ENCODE results near the gene FHL3. TPM values are rescaled to one million over a fixed set of nuclear protein-coding genes. Genes with fewer than 3 reads are reported as not detected.
"Not testable (repeated sequence)": the region's sequence is repeated elsewhere in the genome, so short reads cannot be mapped to it uniquely, and the experiment has no call there.

Gene FHL3
- total and polyA plus RNA-seq, 8 donors: 5.1 to 11.3 (median 8.0) TPM

- Histone ChIP-seq H3K36me3 (no peaks in the 10 kb centered on the region), H3K9me3 (no peaks in the 10 kb centered on the region), H3K27ac (no peak overlapping the region), H3K27me3 (peaks cover 0 to 30% (median 9%) of the 10 kb centered on the region in 4 donors), H3K4me3 (no peak overlapping the region), H3K4me1 (peaks cover 2 to 6% (median 4%) of the 10 kb centered on the region in 3 donors)
- no peak for DNase-seq
- no peak for TF ChIP-seq CTCF (IDR thresholded peaks at IDR 0.05)
- 74 to 79% methylated on average over 17 of the region's 17 CpGs for WGBS, 2 donors
- intact Hi-C loops (cut with DNase I): loop anchor here in 1 of 3 donors (10.0 kb wide), 1 partner anchor 785 kb away; no protein-coding TSS in a partner anchor
- no peak for ATAC-seq
- no peak for FAIRE-seq
Observed at GRCh38 chr1:38039331-38040088, 34.2 kb upstream of the FHL3 start.

GRCh38 chr1:38038861-38039260, 33.5 kb upstream of the FHL3 start:
- DNase-seq (no peak), FAIRE-seq (no peak), ATAC-seq (no peak)
- WGBS, 2 donors: 53 to 55% methylated on average over 10 of the region's 10 CpGs
- Histone ChIP-seq H3K4me3 (no peak overlapping the region), H3K27ac (no peak overlapping the region), H3K27me3 (peaks cover 0 to 23% (median 4%) of the 10 kb centered on the region in 4 donors), H3K9me3 (no peaks in the 10 kb centered on the region), H3K36me3 (no peaks in the 10 kb centered on the region), H3K4me1 (no peaks in the 10 kb centered on the region)
- no peak for TF ChIP-seq CTCF (IDR thresholded peaks at IDR 0.05)
- intact Hi-C loops (cut with DNase I): loop anchor here in 1 of 3 donors (10.0 kb wide), 1 partner anchor 786 kb away; no protein-coding TSS in a partner anchor

- Histone ChIP-seq H3K27me3 (peaks cover 0 to 8% (median 3%) of the 10 kb centered on the region in 4 donors), H3K9me3 (no peaks in the 10 kb centered on the region), H3K27ac (no peak overlapping the region), H3K4me3 (no peak overlapping the region), H3K36me3 (no peaks in the 10 kb centered on the region), H3K4me1 (no peaks in the 10 kb centered on the region)
- TF ChIP-seq CTCF (IDR thresholded peaks at IDR 0.05): no peak
- ATAC-seq: peak in 3 of 4 donors; percentile 46 to 56 (median 50)
- WGBS, 2 donors: 53 to 60% methylated on average over 5 of the region's 5 CpGs
- no peak for FAIRE-seq
- no peak for DNase-seq
- intact Hi-C loops (cut with DNase I): loop anchor here in 1 of 3 donors (10.0 kb wide), 1 partner anchor 787 kb away; no protein-coding TSS in a partner anchor
Observed at GRCh38 chr1:38037221-38037939, 32.1 kb upstream of the FHL3 start.

GRCh38 chr1:38034871-38035270, 29.6 kb upstream of the FHL3 start:
- WGBS, 2 donors: 87 to 91% methylated on average over 13 of the region's 13 CpGs
- Histone ChIP-seq H3K4me1 (peaks cover 7 to 15% (median 13%) of the 10 kb centered on the region in 3 donors), H3K4me3 (no peak overlapping the region), H3K27ac (no peak overlapping the region), H3K36me3 (no peaks in the 10 kb centered on the region), H3K9me3 (no peaks in the 10 kb centered on the region), H3K27me3 (no peaks in the 10 kb centered on the region)
- intact Hi-C loops (cut with DNase I): loop anchor here in 1 of 3 donors (10.0 kb wide), 1 partner anchor 790 kb away; no protein-coding TSS in a partner anchor
- TF ChIP-seq CTCF (IDR thresholded peaks at IDR 0.05): no peak
- DNase-seq (no peak), FAIRE-seq (no peak), ATAC-seq (no peak)

GRCh38 chr1:38032992-38033391, 27.7 kb upstream of the FHL3 start:
- not testable (repeated sequence) for H3K27ac ChIP-seq, H3K27me3 ChIP-seq, H3K4me3 ChIP-seq, DNase-seq, H3K9me3 ChIP-seq, H3K36me3 ChIP-seq, FAIRE-seq, ATAC-seq
- 92 to 96% methylated on average over 2 of the region's 2 CpGs for WGBS, 2 donors
- intact Hi-C loops (cut with DNase I): loop anchor here in 1 of 3 donors (10.0 kb wide), 1 partner anchor 792 kb away; no protein-coding TSS in a partner anchor
- peaks cover 14 to 22% (median 21%) of the 10 kb centered on the region in 3 donors for H3K4me1 ChIP-seq
